SK-N-SH treated with all-trans-retinoic acid at 6 μM for 48 hours (cell line): ENCODE results near the gene DPF3.

ENCODE experiments used
- ATAC-seq: fragments of 200-7000 bp; cut with Tn5 transposase; 3 replicates; pipeline ENCODE4 v1.9.1; 2020; ENCODE audit warnings: mild to moderate bottlenecking, moderate library complexity
- ARNTL ChIP-seq: fragments of 450-650 bp; formaldehyde crosslinking; IDR thresholded peaks from 2 replicates; pipeline ENCODE4 v1.5.0; 2020; ENCODE audit warnings: low read depth, mild to moderate bottlenecking, moderate library complexity, borderline replicate concordance
- CREB5 ChIP-seq: fragments of 250-450 bp; sonication (Bioruptor Pico); IDR thresholded peaks from 2 replicates; pipeline ENCODE4 v1.5.1; 2020; ENCODE audit warnings: low read depth, mild to moderate bottlenecking, moderate library complexity
- CSRNP3 ChIP-seq: fragments of 250-450 bp; sonication (Bioruptor Pico); IDR thresholded peaks from 2 replicates; pipeline ENCODE4 v1.5.1; 2021; ENCODE audit warnings: mild to moderate bottlenecking, moderate library complexity
- GLIS3 ChIP-seq: fragments of 250-450 bp; sonication (Bioruptor Pico); IDR thresholded peaks from 2 replicates; pipeline ENCODE4 v1.5.0; 2020; ENCODE audit warnings: mild to moderate bottlenecking, moderate library complexity
- ISL1 ChIP-seq: fragments of 250-450 bp; sonication (Bioruptor Pico); IDR thresholded peaks from 2 replicates; pipeline ENCODE4 v2.1.2; 2022; ENCODE audit warnings: mild to moderate bottlenecking, moderate library complexity
- OSR1 ChIP-seq: fragments of 250-450 bp; sonication (Bioruptor Pico); IDR thresholded peaks from 2 replicates; pipeline ENCODE4 v1.8.0; 2022; ENCODE audit warnings: moderate library complexity, mild to moderate bottlenecking, inconsistent platforms
- PATZ1 ChIP-seq: fragments of 250-450 bp; sonication (Bioruptor Pico); IDR thresholded peaks from 2 replicates; pipeline ENCODE4 v1.8.0; 2020; ENCODE audit warnings: mild to moderate bottlenecking, moderate library complexity, borderline replicate concordance
- RARB ChIP-seq: fragments of 250-450 bp; sonication (Bioruptor Pico); IDR thresholded peaks from 2 replicates; pipeline ENCODE4 v1.8.0; 2021; ENCODE audit warnings: mild to moderate bottlenecking, moderate library complexity
- TSHZ2 ChIP-seq: fragments of 250-450 bp; sonication (Bioruptor Pico); IDR thresholded peaks from 2 replicates; pipeline ENCODE4 v1.5.0; 2020; ENCODE audit warnings: mild to moderate bottlenecking, moderate library complexity
- ZFP3 ChIP-seq: fragments of 250-450 bp; sonication (Bioruptor Pico); IDR thresholded peaks from 2 replicates; pipeline ENCODE4 v1.5.0; 2020; ENCODE audit warnings: mild to moderate bottlenecking, moderate library complexity
- ZNF565 ChIP-seq: fragments of 450-650 bp; formaldehyde crosslinking; conservative IDR thresholded peaks from 2 replicates; pipeline ENCODE4 v1.5.0; 2020; ENCODE audit warnings: low read depth, mild to moderate bottlenecking, moderate library complexity
- ZNF70 ChIP-seq: fragments of 450-650 bp; formaldehyde crosslinking; IDR thresholded peaks from 2 replicates; pipeline ENCODE4 v1.5.0; 2020; ENCODE audit warnings: mild to moderate bottlenecking, moderate library complexity

DPF3 gene

GRCh38 chr14:72792051-72792788 lies 101.7 kb downstream of the DPF3 start:
- TF ChIP-seq GLIS3 (CRISPR knock-in tag) = no peak
- no peak for ATAC-seq

GRCh38 chr14:72790887-72791566 lies 102.9 kb downstream of the DPF3 start:
- ATAC-seq = no peak
- TF ChIP-seq RARB (CRISPR knock-in tag) (no peak), ZNF70 (CRISPR knock-in tag) (no peak), CREB5 (CRISPR knock-in tag) (no peak), CSRNP3 (CRISPR knock-in tag) (no peak), GLIS3 (CRISPR knock-in tag) (no peak)

- TF ChIP-seq ARNTL (CRISPR knock-in tag) (no peak), PATZ1 (no peak), ISL1 (CRISPR knock-in tag) (no peak), ZFP3 (no peak), TSHZ2 (CRISPR knock-in tag) (no peak)
- no peak; the same call in 1 of the 3 replicates for ATAC-seq
Measured at GRCh38 chr14:72788972-72789728, 104.8 kb downstream of the DPF3 start.

- TF ChIP-seq ZNF565 = no peak
- TF ChIP-seq ARNTL (CRISPR knock-in tag) = no peak
- no peak for TF ChIP-seq TSHZ2 (CRISPR knock-in tag)
- no peak for ATAC-seq
Measured at GRCh38 chr14:72788255-72788654, 105.6 kb downstream of the DPF3 start.

- TF ChIP-seq OSR1 (CRISPR knock-in tag) = no peak
- TF ChIP-seq, all 23 proteins: peak for 0
- ATAC-seq = no peak
Measured at GRCh38 chr14:72787841-72788240, 106.1 kb downstream of the DPF3 start.
